Brain microvascular endothelial cell (primary cell): ENCODE results near the gene CACNA1S.

ENCODE experiments used
- DNase-seq: peaks from one replicate; pipeline ENCODE4 v3.0.0-alpha.2; 2020
- H3K27ac ChIP-seq: fragments of 250-450 bp; sonication (Bioruptor Pico); 2 replicates; pipeline ENCODE4 v1.5.1; 2020; ENCODE audit warnings: mild to moderate bottlenecking, moderate library complexity
- H3K27me3 ChIP-seq: fragments of 250-450 bp; sonication (Bioruptor Pico); replicated peaks from 2 replicates; pipeline ENCODE4 v1.5.1; 2020; ENCODE audit warnings: mild to moderate bottlenecking
- H3K36me3 ChIP-seq: fragments of 250-450 bp; sonication (Bioruptor Pico); replicated peaks from 2 replicates; pipeline ENCODE4 v1.5.1; 2020; ENCODE audit warnings: mild to moderate bottlenecking
- H3K4me3 ChIP-seq: 2 replicates; pipeline ENCODE4 v1.5.1; 2011; ENCODE audit warnings: low read depth, mild to moderate bottlenecking, control low read depth, low read length, moderate library complexity
- in situ Hi-C: cut with HindIII; loops from 2 replicates; pipeline ENCODE4 v1.10.0; 2017; ENCODE audit warnings: low sequenced_read_pairs, low pct_ligation_motif_present
- TF ChIP-seq, protein P1 (sequence below): IDR thresholded peaks from 2 replicates; pipeline ENCODE4 v1.5.1; 2011; ENCODE audit warnings: low read depth, mild to moderate bottlenecking, moderate library complexity, low read length, control low read depth, inconsistent platforms; ENCODE audit errors: missing control alignments

CACNA1S gene

DNA sequence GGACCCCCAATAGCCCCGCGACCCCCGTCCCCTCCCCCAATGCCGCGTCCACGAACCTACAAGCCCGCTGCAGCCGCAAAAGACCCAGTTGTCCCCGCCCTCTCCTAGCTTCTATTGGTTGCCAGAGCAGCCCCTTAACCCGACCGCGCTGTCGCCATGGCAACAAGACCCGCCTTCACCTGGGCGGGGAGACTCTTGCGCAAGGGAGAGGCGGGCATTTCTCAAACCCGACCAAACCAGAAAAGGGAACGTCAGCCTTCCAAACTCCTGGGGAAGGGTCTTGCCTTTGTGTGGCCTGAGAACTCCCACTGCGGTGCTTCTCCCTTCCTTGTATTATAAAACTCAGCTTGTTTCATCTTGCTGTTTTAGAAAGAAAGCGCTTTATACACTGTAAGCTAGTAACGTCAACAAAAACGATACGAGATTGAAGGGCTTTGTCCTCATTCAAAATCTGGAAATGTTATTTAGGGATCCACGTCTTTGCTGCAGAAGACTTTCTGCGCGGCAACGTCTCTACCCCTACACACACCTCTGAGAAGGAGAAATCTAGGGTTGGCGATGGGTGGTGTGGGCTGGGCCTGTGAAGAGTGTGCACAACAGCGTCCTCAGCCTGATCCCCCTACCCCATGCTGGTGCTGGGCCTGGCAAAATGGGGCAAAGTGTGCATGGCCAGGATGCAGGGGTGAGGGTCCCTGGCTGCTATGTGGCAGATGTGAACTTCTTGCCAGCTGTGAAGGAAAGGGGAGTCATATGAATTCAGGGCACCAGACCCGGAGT, 42.4 kb upstream of the CACNA1S start, which contains the start of gene TMEM9:
Gene TMEM9 (minus strand): TSS at position 86 of the 777 bp plus-strand sequence. CDS start 551 bp downstream, outside the sequence.
- H3K36me3 ChIP-seq, result peaks cover 21% of the 10 kb centered on the region
- in situ Hi-C loops, result no loop called here
- TF ChIP-seq, protein P1, sequence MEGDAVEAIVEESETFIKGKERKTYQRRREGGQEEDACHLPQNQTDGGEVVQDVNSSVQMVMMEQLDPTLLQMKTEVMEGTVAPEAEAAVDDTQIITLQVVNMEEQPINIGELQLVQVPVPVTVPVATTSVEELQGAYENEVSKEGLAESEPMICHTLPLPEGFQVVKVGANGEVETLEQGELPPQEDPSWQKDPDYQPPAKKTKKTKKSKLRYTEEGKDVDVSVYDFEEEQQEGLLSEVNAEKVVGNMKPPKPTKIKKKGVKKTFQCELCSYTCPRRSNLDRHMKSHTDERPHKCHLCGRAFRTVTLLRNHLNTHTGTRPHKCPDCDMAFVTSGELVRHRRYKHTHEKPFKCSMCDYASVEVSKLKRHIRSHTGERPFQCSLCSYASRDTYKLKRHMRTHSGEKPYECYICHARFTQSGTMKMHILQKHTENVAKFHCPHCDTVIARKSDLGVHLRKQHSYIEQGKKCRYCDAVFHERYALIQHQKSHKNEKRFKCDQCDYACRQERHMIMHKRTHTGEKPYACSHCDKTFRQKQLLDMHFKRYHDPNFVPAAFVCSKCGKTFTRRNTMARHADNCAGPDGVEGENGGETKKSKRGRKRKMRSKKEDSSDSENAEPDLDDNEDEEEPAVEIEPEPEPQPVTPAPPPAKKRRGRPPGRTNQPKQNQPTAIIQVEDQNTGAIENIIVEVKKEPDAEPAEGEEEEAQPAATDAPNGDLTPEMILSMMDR, result no peak
- H3K4me3 ChIP-seq, result peak within 1 kb of the TSS; percentile 77
- H3K27me3 ChIP-seq, result no peaks in the 10 kb centered on the region
- peak; percentile 93 for DNase-seq
- peak within 1 kb of the TSS; percentile 69 for H3K27ac ChIP-seq

DNA sequence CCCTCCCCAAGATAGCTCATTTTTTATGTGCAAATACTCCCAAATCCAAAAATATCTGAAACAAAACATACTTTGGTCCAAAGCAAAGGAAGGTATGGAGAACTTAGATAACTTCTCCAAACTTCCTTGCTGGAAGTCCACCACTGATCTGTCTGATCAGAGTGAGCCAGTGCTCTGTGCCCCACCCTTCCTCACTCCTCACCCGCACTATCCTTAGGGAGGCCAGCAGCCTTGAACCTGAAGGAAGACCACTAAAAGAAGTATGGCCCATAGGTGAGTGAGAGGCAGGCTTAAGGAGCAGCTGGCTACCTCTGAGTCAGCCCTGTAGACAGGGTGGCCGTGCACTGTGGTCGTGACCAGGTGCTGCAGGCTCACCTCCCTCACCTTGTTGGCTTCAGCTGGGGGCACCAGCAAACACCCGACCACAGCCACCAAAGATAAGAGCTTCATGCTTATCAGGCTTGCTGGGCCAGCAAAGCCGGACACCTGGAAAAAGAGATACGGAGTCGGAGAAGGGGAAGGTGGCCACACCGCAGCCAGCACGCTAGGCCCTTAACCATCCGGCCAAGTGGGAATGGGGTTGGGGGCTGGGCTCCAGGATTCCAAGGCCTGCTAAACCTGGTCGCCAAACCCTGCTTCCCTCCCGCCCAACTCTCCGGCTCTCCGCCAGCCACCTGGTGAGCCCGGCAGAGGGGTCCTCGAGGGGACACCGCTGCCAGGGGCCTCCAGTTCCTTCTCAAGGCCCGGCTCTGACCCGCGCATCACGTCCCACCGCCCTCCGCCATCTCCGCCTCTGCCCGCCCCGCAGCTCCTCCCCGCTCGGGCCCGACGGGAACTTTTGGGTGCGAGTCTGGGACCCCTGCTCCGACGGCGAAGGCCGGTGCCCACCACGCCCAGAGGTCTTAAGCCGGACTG, 41.5 kb upstream of the CACNA1S start:
- Histone ChIP-seq H3K27me3 (no peaks in the 10 kb centered on the region), H3K36me3 (peaks cover 26% of the 10 kb centered on the region), H3K4me3 (peak overlapping the region; percentile 77), H3K27ac (peak overlapping the region; percentile 69)
- TF ChIP-seq, protein P1, result no peak
- DNase-seq, result no peak
- in situ Hi-C loops, result no loop called here

DNA sequence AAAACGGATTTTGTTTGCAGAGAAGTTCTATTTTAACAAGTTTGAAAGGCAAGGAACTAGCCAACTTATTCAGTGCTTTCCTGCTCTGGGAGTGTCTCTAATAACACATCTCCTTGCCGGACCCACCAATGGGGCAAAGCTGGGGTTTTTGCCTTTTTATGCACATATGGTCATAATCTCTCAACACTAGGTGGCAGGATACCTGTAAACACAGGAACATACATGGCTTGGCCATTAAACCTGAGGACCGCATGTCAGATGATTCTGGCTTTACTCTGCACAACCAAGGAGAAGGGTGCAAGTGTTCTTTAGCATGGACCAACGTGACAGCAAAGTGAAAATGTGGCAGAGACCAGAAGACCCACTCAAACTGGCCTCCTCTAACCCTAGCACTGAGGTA, 37.2 kb upstream of the CACNA1S start:
- in situ Hi-C loops, result no loop called here
- peak; percentile 13 for DNase-seq
- H3K27ac ChIP-seq, result no peak overlapping the region
- TF ChIP-seq, protein P1, result peak; percentile 60
- no peaks in the 10 kb centered on the region for H3K27me3 ChIP-seq
- H3K36me3 ChIP-seq, result peaks cover 50% of the 10 kb centered on the region
- no peak overlapping the region for H3K4me3 ChIP-seq

DNA sequence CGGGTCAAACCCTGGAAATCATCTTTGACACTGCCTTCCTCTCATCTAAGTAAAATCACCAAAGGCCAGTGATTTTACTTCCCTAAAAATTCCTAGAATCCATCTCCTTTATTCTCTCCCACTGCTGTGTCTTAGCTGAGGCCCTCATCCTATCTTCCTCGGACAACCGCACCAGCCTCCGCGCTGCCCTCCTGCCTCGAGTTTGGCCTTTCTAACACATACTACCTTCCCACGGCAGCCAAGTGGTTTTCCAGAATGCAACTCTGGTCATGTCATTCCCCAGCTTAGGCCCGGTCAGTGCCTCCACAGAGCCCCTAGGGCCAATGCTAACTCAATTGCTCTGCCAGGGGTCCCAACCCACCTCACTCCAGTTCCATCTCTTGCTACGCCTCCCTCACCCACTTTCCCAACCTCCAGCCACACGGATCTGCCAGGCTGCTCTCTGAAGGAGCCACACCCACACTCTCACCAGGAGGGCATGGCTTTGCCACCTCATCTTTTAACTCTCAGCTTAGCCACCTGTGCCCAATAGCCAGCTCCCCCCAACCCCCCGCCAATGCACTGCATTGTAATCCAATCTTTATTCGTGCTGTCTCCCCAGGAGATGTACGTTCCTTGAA, 35.3 kb upstream of the CACNA1S start:
- no peak overlapping the region for H3K27ac ChIP-seq
- no peak for DNase-seq
- no peaks in the 10 kb centered on the region for H3K27me3 ChIP-seq
- in situ Hi-C loops, result no loop called here
- no peak overlapping the region for H3K4me3 ChIP-seq
- peaks cover 62% of the 10 kb centered on the region for H3K36me3 ChIP-seq
- TF ChIP-seq, protein P1, result no peak

DNA sequence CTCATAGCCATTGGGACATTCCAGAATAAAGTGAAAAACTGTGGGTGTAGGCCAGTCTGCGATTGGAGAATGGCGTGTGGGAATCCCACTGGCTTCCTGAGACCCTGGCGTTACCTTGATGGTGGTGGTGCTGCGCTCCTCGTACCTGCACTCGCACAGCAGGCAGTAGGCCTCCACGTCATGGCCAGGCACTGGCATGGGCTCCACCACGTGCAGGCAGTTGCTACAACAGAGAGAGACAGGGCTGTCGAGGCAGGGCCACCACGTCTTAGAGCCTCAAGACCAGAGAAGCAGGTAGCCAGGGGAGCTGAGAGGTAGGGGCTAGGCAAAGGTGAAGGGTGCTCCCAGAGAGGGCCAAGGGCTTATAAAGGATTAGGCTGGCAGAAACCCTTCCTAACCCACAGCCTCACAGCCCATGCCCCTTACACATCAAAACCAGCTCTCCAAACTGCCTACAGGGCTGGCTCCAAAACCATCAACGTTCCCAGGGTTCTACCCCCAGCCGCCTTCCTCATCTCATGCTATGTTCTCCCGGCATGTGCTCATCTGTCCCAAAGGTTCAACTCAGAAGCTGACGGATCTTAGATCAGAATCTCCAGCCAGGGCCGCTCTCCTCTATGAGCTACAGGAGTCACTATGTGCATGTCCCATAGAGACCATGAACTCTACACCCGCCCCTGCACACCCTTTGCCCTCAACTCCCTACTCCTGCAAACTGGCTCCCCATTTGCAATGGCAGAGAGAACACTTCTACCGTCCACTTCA, 34.6 kb upstream of the CACNA1S start:
- Histone ChIP-seq H3K27me3 (no peaks in the 10 kb centered on the region), H3K4me3 (no peak overlapping the region), H3K27ac (no peak overlapping the region), H3K36me3 (peaks cover 64% of the 10 kb centered on the region)
- in situ Hi-C loops, result no loop called here
- TF ChIP-seq, protein P1, result no peak
- no peak for DNase-seq
